Measurements from ENCODE around the gene CDRT4. TPM values are rescaled to one million over a fixed set of nuclear protein-coding genes. Genes with fewer than 3 reads are reported as not detected.

The CDRT4 gene
- polyA plus RNA-seq, 1 of the 3 experiments (the other 2 are of a cell fraction) = 4.6 TPM

GRCh38 chr17:15490634-15491261 lies 23.3 kb upstream of the CDRT4 start:
- no peak for DNase-seq
- POLR2A ChIA-PET = no interaction called here
- whole genome bisulfite sequencing (ENCODE audit: low lambda C conversion rate) = 59% methylated on average over 11 of the region's 11 CpGs
- TF ChIP-seq EP300 (IDR thresholded peaks at IDR 0.05; ENCODE audit: borderline replicate concordance in 1 of 2, low read depth in 1 of 2, low read length in 1 of 2) = no peak
- TF ChIP-seq, protein P1, sequence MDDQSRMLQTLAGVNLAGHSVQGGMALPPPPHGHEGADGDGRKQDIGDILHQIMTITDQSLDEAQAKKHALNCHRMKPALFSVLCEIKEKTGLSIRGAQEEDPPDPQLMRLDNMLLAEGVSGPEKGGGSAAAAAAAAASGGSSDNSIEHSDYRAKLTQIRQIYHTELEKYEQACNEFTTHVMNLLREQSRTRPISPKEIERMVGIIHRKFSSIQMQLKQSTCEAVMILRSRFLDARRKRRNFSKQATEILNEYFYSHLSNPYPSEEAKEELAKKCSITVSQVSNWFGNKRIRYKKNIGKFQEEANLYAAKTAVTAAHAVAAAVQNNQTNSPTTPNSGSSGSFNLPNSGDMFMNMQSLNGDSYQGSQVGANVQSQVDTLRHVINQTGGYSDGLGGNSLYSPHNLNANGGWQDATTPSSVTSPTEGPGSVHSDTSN (IDR thresholded peaks at IDR 0.05) = 0 out of 2 replicates have a peak, but pooled peaks have one; percentile 13
- TF ChIP-seq MAX (IDR thresholded peaks at IDR 0.05; ENCODE audit: low read depth) = peak; percentile 55; the same call in 1 of the 2 replicates
- TF ChIP-seq, protein P2, sequence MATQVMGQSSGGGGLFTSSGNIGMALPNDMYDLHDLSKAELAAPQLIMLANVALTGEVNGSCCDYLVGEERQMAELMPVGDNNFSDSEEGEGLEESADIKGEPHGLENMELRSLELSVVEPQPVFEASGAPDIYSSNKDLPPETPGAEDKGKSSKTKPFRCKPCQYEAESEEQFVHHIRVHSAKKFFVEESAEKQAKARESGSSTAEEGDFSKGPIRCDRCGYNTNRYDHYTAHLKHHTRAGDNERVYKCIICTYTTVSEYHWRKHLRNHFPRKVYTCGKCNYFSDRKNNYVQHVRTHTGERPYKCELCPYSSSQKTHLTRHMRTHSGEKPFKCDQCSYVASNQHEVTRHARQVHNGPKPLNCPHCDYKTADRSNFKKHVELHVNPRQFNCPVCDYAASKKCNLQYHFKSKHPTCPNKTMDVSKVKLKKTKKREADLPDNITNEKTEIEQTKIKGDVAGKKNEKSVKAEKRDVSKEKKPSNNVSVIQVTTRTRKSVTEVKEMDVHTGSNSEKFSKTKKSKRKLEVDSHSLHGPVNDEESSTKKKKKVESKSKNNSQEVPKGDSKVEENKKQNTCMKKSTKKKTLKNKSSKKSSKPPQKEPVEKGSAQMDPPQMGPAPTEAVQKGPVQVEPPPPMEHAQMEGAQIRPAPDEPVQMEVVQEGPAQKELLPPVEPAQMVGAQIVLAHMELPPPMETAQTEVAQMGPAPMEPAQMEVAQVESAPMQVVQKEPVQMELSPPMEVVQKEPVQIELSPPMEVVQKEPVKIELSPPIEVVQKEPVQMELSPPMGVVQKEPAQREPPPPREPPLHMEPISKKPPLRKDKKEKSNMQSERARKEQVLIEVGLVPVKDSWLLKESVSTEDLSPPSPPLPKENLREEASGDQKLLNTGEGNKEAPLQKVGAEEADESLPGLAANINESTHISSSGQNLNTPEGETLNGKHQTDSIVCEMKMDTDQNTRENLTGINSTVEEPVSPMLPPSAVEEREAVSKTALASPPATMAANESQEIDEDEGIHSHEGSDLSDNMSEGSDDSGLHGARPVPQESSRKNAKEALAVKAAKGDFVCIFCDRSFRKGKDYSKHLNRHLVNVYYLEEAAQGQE (IDR thresholded peaks at IDR 0.05; ENCODE audit: low read depth, low read length) = no peak
- TF ChIP-seq MEF2A (IDR thresholded peaks at IDR 0.05; ENCODE audit: borderline replicate concordance, low read depth) = no peak
- no peak for TF ChIP-seq RAD21 (IDR thresholded peaks at IDR 0.05; ENCODE audit: low read length)
- TF ChIP-seq MXI1 (IDR thresholded peaks at IDR 0.05; ENCODE audit: low read depth, low read length) = no peak
- no peak for TF ChIP-seq RCOR1 (IDR thresholded peaks at IDR 0.05; ENCODE audit: low read length)
- no peak for TF ChIP-seq FOXM1 (IDR thresholded peaks at IDR 0.05; ENCODE audit: low read depth)
- TF ChIP-seq, protein P3, sequence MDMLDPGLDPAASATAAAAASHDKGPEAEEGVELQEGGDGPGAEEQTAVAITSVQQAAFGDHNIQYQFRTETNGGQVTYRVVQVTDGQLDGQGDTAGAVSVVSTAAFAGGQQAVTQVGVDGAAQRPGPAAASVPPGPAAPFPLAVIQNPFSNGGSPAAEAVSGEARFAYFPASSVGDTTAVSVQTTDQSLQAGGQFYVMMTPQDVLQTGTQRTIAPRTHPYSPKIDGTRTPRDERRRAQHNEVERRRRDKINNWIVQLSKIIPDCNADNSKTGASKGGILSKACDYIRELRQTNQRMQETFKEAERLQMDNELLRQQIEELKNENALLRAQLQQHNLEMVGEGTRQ (IDR thresholded peaks at IDR 0.05; ENCODE audit: borderline replicate concordance, low read depth, low read length) = no peak
- no peak for TF ChIP-seq GATA2 (CRISPR knock-in tag; IDR thresholded peaks at IDR 0.05)
- TF ChIP-seq FOXJ3 (CRISPR knock-in tag; IDR thresholded peaks at IDR 0.05) = no peak
- TF ChIP-seq, protein P4, sequence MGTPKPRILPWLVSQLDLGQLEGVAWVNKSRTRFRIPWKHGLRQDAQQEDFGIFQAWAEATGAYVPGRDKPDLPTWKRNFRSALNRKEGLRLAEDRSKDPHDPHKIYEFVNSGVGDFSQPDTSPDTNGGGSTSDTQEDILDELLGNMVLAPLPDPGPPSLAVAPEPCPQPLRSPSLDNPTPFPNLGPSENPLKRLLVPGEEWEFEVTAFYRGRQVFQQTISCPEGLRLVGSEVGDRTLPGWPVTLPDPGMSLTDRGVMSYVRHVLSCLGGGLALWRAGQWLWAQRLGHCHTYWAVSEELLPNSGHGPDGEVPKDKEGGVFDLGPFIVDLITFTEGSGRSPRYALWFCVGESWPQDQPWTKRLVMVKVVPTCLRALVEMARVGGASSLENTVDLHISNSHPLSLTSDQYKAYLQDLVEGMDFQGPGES (IDR thresholded peaks at IDR 0.05; ENCODE audit: low read depth, low read length) = no peak
- TF ChIP-seq RXRA (IDR thresholded peaks at IDR 0.05; ENCODE audit: borderline replicate concordance, low read depth) = no peak
- no peak for TF ChIP-seq CTCF (IDR thresholded peaks at IDR 0.05)
- TF ChIP-seq GABPA (IDR thresholded peaks at IDR 0.05; ENCODE audit: low read depth) = no peak; the same call in 1 of the 2 replicates
- no peak for TF ChIP-seq NRF1 (IDR thresholded peaks at IDR 0.05; ENCODE audit: low read depth, low read length)
- 0 out of 2 replicates have a peak, but pooled peaks have one; percentile 10 for TF ChIP-seq TCF12 (IDR thresholded peaks at IDR 0.05)
- TF ChIP-seq ELF1 (IDR thresholded peaks at IDR 0.05) = no peak
- TF ChIP-seq TAF1 (IDR thresholded peaks at IDR 0.05; ENCODE audit: borderline replicate concordance, low read depth, low read length) = no peak
- TF ChIP-seq SMC3 (IDR thresholded peaks at IDR 0.05; ENCODE audit: low read depth, low read length) = no peak
- no peak for TF ChIP-seq SIN3A (IDR thresholded peaks at IDR 0.05; ENCODE audit: borderline replicate concordance, low read depth, low read length)
- TF ChIP-seq TEAD4 (IDR thresholded peaks at IDR 0.05; ENCODE audit: borderline replicate concordance, insufficient read depth) = no peak
- TF ChIP-seq NFIC (IDR thresholded peaks at IDR 0.05; ENCODE audit: borderline replicate concordance) = peak; percentile 8; the same call in 1 of the 2 replicates
- TF ChIP-seq EZH2phosphoT487 (IDR thresholded peaks at IDR 0.05; ENCODE audit: borderline replicate concordance, low read depth) = no peak

More at GRCh38 chr17:15490634-15491261, 23.3 kb upstream of the CDRT4 start:
- Histone ChIP-seq H3K9ac (peak overlapping the region; percentile 15; the same call in 1 of the 2 replicates), H3K9me2 (no peaks in the 10 kb centered on the region), H3K9me3 (no peaks in the 10 kb centered on the region), H3K36me3 (replicated peaks in 1 of 2; ENCODE audit: control insufficient read depth in 1 of 2, insufficient read depth in 2 of 2, low read length in 1 of 2) (no peaks in the 10 kb centered on the region), H4K20me1 (ENCODE audit: insufficient read depth) (no peaks in the 10 kb centered on the region), H3K79me2 (ENCODE audit: insufficient read depth) (no peaks in the 10 kb centered on the region), H3K27me3 (ENCODE audit: insufficient read depth) (no peaks in the 10 kb centered on the region), H3F3A (replicated peaks; ENCODE audit: insufficient read depth) (peaks cover 14% of the 10 kb centered on the region), H3K27ac (ENCODE audit: low read depth in 2 of 2, low read length in 1 of 2) (peak overlapping the region in 1 of 2 experiments; percentile 55; a peak in 2 of 4 replicates), H3K4me2 (0 out of 2 replicates have a peak overlapping the region, but pooled peaks have one; percentile 0), H2AFZ (ENCODE audit: low read depth) (peak overlapping the region; percentile 20; the same call in 1 of the 2 replicates), H3K4me3 (ENCODE audit: low read depth in 2 of 2, low read length in 1 of 2) (no peak overlapping the region), H3K4me1 (ENCODE audit: control insufficient read depth in 1 of 2, insufficient read depth in 2 of 2, low read depth in 1 of 2, low read length in 1 of 2) (peaks cover 0 to 11% of the 10 kb centered on the region in 2 experiments; a peak in 2 of 4 replicates)
- CTCF ChIA-PET = interaction anchor here (1.7 to 2.9 kb wide), 2 partner anchors 12 to 233 kb away, joined by 4 to 16 read pairs; no protein-coding TSS in a partner anchor

Measured in SK-N-SH (cell line).